ENCODE data around the gene DDIT4.
"Not testable (repeated sequence)": the region's sequence is repeated elsewhere in the genome, so short reads cannot be mapped to it uniquely, and the experiment has no call there.

The DDIT4 gene

DNA sequence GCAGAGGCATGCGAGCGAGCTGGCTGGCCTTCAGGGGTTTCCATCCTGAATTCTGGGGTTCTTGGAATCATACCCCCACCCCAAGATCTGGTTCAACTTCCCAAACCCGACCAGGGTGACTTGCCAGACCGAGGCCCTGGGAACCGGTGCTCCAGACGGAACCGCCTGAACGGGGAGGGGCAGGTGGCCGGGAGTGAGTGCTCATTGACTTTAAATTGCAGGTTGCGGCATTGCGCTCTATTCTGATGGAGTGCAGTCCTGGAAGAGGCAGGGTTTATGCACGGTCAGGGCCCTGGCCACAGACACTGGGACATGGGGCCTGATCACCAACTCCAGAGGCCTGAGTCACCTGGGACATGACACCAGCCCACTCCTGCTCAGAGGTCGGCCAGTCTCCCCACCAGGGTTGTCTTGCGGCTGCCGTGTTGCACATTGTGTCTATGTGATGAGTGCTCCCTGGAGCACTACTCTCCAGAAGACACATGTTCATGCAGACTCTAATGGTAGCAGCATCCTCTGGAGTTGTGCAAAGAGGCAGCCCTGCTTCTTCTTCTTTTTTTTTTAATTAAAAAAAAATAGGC, 5.8 kb upstream of the DDIT4 start:
- no peak for FAIRE-seq

DNA sequence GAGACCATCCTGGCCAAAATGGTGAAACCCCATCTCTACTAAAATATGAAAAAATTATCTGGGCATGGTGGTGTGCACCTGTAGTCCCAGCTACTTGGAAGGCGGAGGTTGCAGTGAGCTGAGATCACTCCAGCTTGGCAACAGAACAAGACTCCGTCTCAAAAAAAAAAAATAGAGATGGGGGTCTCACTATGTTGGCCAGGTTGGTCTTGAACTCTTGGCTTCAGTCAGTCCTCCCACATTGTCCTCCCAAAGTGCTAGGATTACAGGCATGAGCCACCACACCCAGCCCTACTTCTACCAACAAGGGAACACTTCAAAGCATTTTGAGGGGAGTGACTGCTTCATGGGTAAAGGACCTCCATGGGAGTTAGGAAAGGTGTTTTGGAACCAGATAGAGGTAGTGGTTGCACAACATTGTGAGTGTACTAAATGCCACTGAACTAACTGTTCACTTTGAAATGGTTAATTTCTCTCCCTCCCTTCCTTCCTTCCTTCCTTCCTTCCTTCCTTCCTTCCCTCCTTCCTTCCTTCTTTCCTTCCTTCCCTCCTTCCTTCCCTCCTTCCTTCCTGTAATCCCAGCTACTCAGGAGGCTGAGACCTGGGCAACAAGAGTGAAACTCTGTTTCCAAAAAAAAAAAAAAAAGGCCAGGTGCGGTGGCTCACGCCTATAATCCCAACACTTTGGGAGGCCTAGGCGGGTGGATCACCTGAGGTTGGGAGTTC, 5.1 kb upstream of the DDIT4 start:
- not testable (repeated sequence) for FAIRE-seq

DNA sequence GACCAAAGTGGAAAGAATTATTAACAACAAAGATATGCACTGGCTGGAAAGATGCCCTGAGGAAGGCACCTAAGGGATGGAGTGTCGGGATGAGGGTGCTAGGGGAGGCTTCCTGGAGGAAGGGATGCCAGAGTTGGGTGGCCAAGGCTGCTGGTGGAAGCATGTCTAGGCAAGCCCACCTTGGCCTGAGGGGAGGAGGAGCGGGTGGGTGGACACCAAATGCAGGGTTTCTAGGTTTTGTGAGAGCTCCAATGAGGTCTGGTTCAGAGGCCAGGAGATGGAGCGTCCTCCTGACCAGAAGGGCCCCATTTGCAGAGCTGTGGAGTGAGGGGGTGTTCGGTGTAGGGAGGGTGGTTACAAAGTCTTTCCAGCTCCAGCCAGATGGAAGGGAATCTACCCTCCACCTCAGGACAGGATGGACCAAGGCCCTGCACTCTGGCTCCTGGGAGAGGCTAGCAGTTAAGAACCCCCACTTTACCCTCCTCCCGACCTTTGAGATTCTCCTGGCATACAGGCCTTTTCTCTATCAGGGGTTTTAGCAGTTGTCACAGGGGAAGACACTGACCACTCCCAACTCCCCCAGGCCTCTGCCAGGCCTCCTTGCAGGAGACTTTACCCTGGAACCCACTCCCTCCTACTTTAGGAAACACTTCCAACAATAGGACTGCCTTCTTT, 3.0 kb upstream of the DDIT4 start:
- no peak for FAIRE-seq

GRCh38 chr10:72272689-72273409, 875 bp upstream of the DDIT4 start:
- no peak for FAIRE-seq

GRCh38 chr10:72274213-72274729, 547 bp downstream of the DDIT4 start:
- FAIRE-seq: no peak

GRCh38 chr10:72274730-72275350, 1.1 kb downstream of the DDIT4 start:
- FAIRE-seq: no peak

- no peak for FAIRE-seq
These were observed 1.8 kb downstream of the DDIT4 start for GRCh38 chr10:72275351-72276012.

GRCh38 chr10:72276013-72276387, 2.3 kb downstream of the DDIT4 start:
- FAIRE-seq: no peak

DNA sequence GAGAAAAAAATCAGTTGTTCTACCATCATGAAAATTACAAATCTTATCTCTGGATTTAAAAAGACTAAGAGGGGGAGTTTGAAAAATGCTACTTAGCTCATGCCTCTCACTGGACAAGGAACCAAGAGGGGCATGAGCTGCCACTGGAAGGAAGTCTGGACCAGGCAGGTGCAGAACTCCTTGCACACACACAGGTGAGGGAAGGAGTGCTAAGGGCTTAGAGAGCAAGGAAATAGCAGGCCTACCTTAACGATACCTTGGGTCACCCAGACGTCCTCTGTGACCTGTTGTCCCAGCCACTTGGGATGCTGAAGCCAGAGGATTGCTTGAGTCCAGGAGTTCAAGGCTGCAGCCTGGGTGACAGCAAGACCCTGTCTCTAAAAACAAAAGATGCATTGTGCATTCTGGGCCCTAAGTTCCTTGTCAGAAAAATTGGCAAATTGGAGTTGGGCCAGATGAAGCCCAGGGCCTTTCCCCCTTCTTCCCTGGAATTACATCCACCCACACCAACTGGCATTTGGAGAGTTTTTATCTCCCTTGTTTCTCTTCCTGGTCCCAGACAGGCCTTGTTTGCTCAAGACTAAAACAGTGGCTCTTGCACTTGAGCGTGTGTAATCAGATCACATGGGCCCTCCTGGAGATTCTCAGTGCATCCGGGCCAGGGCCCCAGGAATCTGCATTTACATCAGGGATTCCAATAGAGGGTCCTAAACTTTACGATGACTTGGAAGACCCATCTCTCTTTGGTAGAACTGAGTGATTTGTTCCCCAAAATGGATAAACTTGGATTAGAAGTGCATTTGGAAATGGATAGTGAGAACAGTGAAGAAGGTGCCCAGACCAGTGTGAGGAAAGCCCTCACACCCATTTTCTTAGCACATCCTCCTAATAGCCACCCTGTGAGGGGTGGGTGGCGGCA, 3.0 kb downstream of the DDIT4 start:
- no peak for FAIRE-seq

- FAIRE-seq: no peak
These were observed 3.7 kb downstream of the DDIT4 start for GRCh38 chr10:72277340-72277995.

DNA sequence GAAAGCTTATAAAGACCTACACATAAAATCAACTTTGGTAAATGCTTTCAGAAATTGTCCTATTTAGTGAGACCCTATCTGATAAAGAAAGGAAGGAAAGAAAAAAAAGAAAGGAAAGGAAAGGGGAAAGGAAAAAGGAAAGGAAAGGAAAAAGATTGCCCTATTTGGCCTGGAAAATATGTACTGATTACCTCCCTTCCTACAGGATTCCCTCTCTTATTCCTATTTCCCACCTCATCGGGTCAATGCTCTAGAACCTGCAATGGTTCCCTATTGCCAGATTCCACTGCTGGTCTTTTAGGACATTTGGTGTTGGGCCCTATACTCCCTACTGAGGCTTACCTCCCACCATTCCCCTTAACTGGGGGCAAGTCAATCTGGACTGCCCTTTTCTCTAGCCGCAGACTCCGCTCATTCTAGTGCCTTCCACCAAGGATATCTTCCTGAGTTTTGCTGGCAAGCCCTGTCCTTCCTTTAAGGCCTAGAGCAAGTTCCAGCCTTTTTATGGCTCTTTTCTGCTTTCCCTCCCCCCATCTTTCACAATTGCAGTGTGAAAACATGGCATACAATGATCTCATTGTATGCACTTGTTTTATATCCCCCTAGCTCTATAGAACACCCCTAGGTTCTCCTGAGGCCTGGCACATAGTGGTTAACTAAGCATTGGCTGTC, 4.4 kb downstream of the DDIT4 start:
- no peak for FAIRE-seq

DNA sequence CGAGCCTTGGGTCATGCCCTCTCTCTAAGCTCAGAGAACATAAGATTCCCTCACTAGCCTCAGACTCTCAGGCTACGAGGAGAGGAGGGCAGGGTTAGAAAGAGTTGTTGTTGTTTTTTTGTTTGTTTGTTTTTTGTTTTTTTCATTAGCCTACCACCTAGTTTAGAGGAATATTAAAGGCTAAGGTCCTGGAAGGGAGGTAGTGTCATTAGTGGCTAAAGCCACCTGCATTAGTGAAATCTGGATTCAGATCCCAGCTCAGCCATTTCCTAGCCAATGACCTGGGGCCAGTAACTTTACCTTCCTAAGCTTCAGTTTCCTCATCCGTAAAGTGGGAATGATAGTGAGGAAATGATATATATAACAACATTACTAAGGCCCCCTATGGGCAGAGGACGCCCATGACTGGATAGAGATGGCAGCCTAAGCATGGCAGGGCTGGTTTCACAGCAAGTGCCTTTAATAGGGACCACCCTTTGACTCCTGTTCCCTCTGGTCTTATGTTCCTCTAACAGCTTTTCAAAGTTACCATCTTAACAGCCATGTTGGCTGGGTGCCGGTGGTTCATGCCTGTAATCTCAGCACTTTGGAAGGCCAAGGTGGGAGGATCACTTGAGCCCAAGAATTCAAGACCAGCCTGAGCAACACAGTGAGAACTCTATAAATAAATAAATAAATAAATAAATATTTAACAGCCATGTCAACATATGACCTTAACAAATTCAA, 5.1 kb downstream of the DDIT4 start:
- no peak for FAIRE-seq

- FAIRE-seq: not testable (repeated sequence)
These were observed 5.9 kb downstream of the DDIT4 start for GRCh38 chr10:72279587-72279986.

GRCh38 chr10:72283131-72283530, 9.4 kb downstream of the DDIT4 start:
- FAIRE-seq: no peak

DNA sequence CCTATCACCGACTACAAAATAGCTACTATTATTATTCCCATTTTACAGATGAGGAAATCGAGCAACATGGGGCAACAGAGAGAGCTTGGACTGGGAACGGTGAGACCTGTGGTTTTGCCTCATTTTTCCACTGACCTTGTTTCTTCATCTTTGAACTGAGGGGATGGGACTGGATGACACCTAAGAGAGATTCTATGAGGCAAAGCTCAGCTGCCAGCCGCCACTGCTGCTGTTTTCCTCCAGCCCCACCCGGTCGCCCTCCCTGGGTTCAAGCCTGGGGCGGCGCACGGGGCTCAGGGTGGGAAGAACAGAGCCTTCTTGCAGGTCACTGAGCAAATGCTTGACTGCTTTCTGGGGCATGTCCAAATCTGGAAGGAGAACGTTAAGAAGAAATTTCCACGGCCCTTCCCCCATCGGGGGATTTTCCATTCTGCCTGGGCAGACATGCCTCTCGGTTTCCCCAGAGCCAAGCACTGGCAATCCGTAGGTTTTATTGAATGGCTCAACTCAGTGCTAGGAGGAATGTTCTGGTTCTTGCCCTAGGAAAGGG, 12.3 kb downstream of the DDIT4 start:
- FAIRE-seq: no peak

DNA sequence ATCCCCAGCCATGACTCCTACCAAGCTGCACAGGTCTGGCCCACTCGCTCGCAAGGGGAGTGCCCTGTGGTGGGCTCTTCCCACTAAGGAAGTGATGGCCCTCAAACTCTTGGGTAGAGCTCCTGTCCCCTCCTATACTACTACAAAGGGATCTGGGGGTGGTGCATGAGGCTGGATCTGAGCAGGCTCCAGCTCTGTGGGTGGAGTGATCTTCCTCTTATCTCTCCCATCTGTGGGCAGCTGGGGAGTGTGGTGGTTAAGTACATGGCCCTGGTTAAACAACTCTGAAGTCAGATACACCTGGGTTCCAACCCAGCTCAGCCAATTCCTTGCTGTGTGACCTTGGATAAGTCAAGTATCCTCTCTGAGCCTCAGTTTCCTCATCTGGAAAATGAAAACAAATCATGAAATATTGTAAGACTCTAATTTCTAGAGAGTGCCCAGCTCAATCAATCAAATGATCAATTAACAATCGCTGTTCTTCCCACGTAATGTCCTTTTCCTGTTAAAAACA, 17.4 kb downstream of the DDIT4 start:
- no peak for FAIRE-seq

GRCh38 chr10:72292223-72292691, 18.5 kb downstream of the DDIT4 start:
- no peak for FAIRE-seq

DNA sequence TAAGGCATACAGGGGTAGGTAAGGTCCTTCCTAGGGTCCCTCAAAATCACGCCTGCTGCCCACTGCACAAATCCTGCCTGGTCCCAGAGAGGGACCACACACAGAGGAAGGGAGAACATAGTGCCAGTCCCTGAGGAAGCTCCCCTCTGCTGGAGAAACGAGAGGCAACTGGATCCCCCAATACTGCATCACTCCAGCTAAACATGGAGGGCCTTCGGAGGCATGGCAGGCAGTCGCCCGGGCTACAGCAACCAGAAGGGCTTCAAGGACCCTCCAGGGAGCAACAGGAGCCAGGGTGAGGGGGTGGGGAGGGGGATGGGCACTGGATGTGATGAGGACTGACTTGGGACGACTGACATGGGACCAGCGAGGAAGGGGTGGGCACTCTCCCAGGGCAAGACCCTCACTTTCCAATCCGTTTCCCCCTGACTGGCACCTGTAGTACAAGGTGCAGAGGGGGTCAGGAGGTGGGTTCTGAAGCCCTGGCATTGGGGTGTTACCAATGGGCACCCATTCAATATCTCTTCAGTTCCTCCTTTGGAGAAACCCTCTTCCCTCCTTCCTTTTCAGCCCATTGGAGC, 21.7 kb downstream of the DDIT4 start:
- FAIRE-seq: no peak
